ENCODE data around the gene TMPRSS6. TPM values are rescaled to one million over a fixed set of nuclear protein-coding genes. Genes with fewer than 3 reads are reported as not detected.

TMPRSS6 gene
- total and polyA plus RNA-seq, 12 donors, result under 0.01 to 1.2 (median 0.08) TPM; not detected in 7

DNA sequence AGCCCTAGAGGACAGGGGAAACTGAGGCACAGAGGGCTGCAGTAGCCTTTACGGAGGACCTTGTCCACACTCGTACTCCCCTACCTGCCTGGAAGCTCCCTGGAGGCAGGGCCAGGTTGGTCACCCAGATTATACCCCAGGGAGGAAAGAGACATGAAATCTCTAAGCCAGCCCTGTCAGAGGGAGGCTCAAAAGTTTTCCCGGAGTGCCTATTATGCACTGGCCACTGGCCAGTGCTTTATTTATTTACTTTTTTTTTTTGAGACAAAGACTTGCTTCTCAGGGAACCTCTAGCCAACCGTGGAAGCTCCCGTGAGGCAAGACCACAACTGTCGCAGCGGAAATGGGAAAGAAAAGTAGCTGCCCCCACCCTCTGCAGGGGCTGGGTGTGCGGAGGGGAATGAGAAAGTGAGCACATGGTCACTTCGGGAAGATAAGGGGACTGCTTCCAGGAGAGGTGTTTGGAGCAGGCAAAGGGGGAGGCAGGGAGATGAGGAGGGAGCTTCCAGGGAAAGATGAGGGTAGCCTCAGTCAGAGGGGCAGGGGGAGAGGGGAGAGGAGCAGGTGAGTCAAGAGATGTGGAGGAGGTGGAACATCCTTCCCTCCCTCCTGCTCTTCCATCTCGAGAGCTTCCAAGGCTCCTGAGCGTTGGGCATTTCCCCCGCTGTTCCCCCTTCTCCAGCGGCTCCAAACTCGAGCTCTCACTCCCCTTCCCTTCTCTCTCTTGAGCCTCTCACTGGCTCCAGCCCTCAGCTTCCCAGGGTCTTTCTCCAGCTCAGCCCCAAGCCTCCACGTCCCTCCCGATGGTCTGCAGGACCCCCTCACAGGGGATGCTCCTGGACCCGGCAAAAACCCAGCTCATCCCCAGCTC, 35.9 kb upstream of the TMPRSS6 start:
- H3K27me3 ChIP-seq, result no peaks in the 10 kb centered on the region
- no peaks in the 10 kb centered on the region for H3K4me1 ChIP-seq (replicated peaks in 1 of 2)
- no peak for TF ChIP-seq POLR2A (IDR thresholded peaks at IDR 0.05)
- TF ChIP-seq, protein P1, sequence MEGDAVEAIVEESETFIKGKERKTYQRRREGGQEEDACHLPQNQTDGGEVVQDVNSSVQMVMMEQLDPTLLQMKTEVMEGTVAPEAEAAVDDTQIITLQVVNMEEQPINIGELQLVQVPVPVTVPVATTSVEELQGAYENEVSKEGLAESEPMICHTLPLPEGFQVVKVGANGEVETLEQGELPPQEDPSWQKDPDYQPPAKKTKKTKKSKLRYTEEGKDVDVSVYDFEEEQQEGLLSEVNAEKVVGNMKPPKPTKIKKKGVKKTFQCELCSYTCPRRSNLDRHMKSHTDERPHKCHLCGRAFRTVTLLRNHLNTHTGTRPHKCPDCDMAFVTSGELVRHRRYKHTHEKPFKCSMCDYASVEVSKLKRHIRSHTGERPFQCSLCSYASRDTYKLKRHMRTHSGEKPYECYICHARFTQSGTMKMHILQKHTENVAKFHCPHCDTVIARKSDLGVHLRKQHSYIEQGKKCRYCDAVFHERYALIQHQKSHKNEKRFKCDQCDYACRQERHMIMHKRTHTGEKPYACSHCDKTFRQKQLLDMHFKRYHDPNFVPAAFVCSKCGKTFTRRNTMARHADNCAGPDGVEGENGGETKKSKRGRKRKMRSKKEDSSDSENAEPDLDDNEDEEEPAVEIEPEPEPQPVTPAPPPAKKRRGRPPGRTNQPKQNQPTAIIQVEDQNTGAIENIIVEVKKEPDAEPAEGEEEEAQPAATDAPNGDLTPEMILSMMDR (IDR thresholded peaks at IDR 0.05), result no peak
- 42 to 49% (median 44%) methylated on average over 15 to 17 of the region's 17 CpGs for WGBS, 4 donors
- H3K36me3 ChIP-seq (replicated peaks in 1 of 2), result no peaks in the 10 kb centered on the region
- H3K4me3 ChIP-seq, result no peak overlapping the region
- H3K9me3 ChIP-seq (replicated peaks in 1 of 3), result no peaks in the 10 kb centered on the region
- no peak overlapping the region for H3K27ac ChIP-seq
- no peak for DNase-seq
- intact Hi-C loops (cut with DNase I), result no loop called here

DNA sequence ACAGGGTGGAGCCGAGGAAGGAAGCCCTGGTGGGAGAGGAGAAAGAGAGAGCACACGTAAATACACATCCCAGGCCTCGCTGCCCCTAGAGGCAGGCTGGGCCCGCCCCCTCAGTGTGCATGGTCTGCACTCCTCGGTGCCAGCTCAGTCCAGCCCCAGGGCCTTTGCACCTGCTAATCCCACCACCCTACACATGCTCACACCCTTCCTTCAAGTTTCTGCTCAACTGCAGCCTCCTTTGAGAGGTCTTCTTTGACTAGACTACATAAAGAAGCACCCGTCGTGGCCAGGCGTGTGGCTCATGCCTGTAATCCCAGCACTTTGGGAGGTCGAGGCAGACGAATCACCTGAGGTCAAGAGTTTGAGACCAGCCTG, 34.7 kb upstream of the TMPRSS6 start:
- no peaks in the 10 kb centered on the region for H3K36me3 ChIP-seq (replicated peaks in 1 of 2)
- DNase-seq, result no peak
- H3K4me3 ChIP-seq, result no peak overlapping the region
- WGBS, 4 donors, result 85 to 96% (median 89%) methylated on average over 9 to 10 of the region's 10 CpGs
- TF ChIP-seq, protein P1 (IDR thresholded peaks at IDR 0.05), result no peak
- H3K27me3 ChIP-seq, result no peaks in the 10 kb centered on the region
- no peaks in the 10 kb centered on the region for H3K4me1 ChIP-seq (replicated peaks in 1 of 2)
- no peak overlapping the region for H3K27ac ChIP-seq
- intact Hi-C loops (cut with DNase I), result no loop called here
- H3K9me3 ChIP-seq (replicated peaks in 1 of 3), result no peaks in the 10 kb centered on the region

- no peaks in the 10 kb centered on the region for H3K27me3 ChIP-seq
- intact Hi-C loops (cut with DNase I), result no loop called here
- 77 to 89% (median 83%) methylated on average over 3 to 6 of the region's 6 CpGs for WGBS, 4 donors
- no peak for DNase-seq
- no peaks in the 10 kb centered on the region for H3K9me3 ChIP-seq (replicated peaks in 1 of 3)
- TF ChIP-seq, protein P1 (IDR thresholded peaks at IDR 0.05), result no peak
- no peak for TF ChIP-seq POLR2A (IDR thresholded peaks at IDR 0.05)
- no peaks in the 10 kb centered on the region for H3K36me3 ChIP-seq (replicated peaks in 1 of 2)
- H3K27ac ChIP-seq, result no peak overlapping the region
- H3K4me3 ChIP-seq, result no peak overlapping the region
- H3K4me1 ChIP-seq (replicated peaks in 1 of 2), result no peaks in the 10 kb centered on the region
These were observed 32.5 kb upstream of the TMPRSS6 start for GRCh38 chr22:37141971-37142370.

DNA sequence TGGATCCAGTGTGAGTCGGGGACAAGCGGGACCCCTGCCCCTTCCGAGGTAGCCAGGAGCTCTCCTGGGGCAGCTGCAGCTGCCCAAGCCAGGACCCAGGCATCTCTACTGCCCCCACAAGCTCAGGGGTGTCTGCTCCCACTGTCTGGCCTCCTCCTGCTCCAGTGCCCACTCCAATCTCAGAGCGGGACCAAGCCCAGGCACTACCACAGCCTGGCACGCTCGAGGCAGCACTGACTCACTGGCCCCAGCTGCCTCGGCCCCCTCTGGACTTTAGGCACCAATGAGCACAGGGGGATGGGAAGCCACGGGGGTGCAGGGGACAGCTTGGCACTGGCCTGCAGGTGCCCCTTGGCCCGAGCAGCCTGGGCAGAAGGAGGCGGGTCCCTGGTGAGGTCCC, 32.0 kb upstream of the TMPRSS6 start:
- no peaks in the 10 kb centered on the region for H3K9me3 ChIP-seq (replicated peaks in 1 of 3)
- H3K27me3 ChIP-seq, result no peaks in the 10 kb centered on the region
- no peaks in the 10 kb centered on the region for H3K4me1 ChIP-seq (replicated peaks in 1 of 2)
- no peaks in the 10 kb centered on the region for H3K36me3 ChIP-seq (replicated peaks in 1 of 2)
- no peak for DNase-seq
- intact Hi-C loops (cut with DNase I), result no loop called here
- H3K27ac ChIP-seq, result no peak overlapping the region
- WGBS, 4 donors, result 80 to 92% (median 84%) methylated on average over 2 to 10 of the region's 10 CpGs; no CpG with 5 or more reads in 1 of the 4 donors
- H3K4me3 ChIP-seq, result no peak overlapping the region
- TF ChIP-seq, protein P1 (IDR thresholded peaks at IDR 0.05), result no peak
- no peak for TF ChIP-seq POLR2A (IDR thresholded peaks at IDR 0.05)

Data from adrenal gland (tissue), 12 donors.